ENCODE results near the gene LSP1. TPM values are rescaled to one million over a fixed set of nuclear protein-coding genes. Genes with fewer than 3 reads are reported as not detected.
A peak's percentile ranks its signal among the peaks of the same experiment; 100 is the strongest.

The LSP1 gene
- total and polyA plus RNA-seq, 2 of the 8 experiments (the other 6 are each of a cell fraction or from before 2014, with no cell fraction given), result 0.03 TPM; not detected in 1

GRCh38 chr11:1825785-1826451, 27.0 kb upstream of the LSP1 start:
- Histone ChIP-seq H2BK120ac (replicated peaks; ENCODE audit: low read depth, low read length) (no peak overlapping the region), H2AK5ac (ENCODE audit: low read depth, low read length) (no peak overlapping the region), H3K9ac (replicated peaks in 1 of 4; ENCODE audit: extremely low read depth in 1 of 4, low read depth in 3 of 4, low read length in 3 of 4) (no peak overlapping the region), H4K91ac (replicated peaks; ENCODE audit: insufficient read length, low read length) (no peak overlapping the region), H2AFZ (ENCODE audit: low read length) (no peak overlapping the region), H2BK15ac (ENCODE audit: low read length) (0 out of 2 replicates have a peak overlapping the region, but pooled peaks have one; percentile 19), H3K4ac (replicated peaks; ENCODE audit: insufficient read length, low read depth, low read length) (peak overlapping the region; percentile 69), H3K4me2 (ENCODE audit: insufficient read depth in 1 of 2, low read depth in 2 of 2, low read length in 2 of 2) (no peak overlapping the region), H3K4me3 (ENCODE audit: extremely low read depth in 1 of 4, insufficient read depth in 2 of 4, low read depth in 3 of 4, low read length in 4 of 4) (no peak overlapping the region), H2BK5ac (ENCODE audit: low read depth, low read length) (no peak overlapping the region), H3K27ac (ENCODE audit: low read depth, low read length) (no peak overlapping the region), H3K14ac (ENCODE audit: insufficient read length) (no peak overlapping the region), H3K9me3 (ENCODE audit: insufficient read depth in 2 of 2, low read depth in 1 of 2, low read length in 1 of 2) (no peaks in the 10 kb centered on the region), H4K5ac (ENCODE audit: insufficient read length, low read depth, low read length) (no peak overlapping the region), H3K23me2 (ENCODE audit: low read depth, low read length) (peaks cover 8% of the 10 kb centered on the region; the same call in 1 of the 2 replicates), H3K18ac (ENCODE audit: extremely low read depth, low read length) (no peak overlapping the region), H3K36me3 (ENCODE audit: control insufficient read depth in 2 of 4, insufficient read depth in 4 of 4, low read length in 3 of 4) (no peaks in the 10 kb centered on the region), H4K20me1 (replicated peaks in 1 of 2; ENCODE audit: control insufficient read depth in 1 of 2, insufficient read depth in 2 of 2, low read length in 2 of 2) (peaks cover 0 to 8% of the 10 kb centered on the region in 2 experiments), H2BK20ac (ENCODE audit: low read length) (no peak overlapping the region), H3K79me2 (ENCODE audit: control insufficient read depth in 1 of 2, insufficient read depth in 2 of 2, low read length in 2 of 2) (no peaks in the 10 kb centered on the region), H3K4me1 (replicated peaks in 1 of 4; ENCODE audit: control insufficient read depth in 3 of 4, insufficient read depth in 4 of 4, low read length in 3 of 4) (peaks cover 0 to 2% (median 0%) of the 10 kb centered on the region in 4 experiments; a peak in 3 of 7 replicates), H4K8ac (ENCODE audit: extremely low read depth, insufficient read depth, low read length) (no peak overlapping the region), H3K79me1 (ENCODE audit: low read depth, low read length) (no peaks in the 10 kb centered on the region), H3K23ac (ENCODE audit: insufficient read length) (no peak overlapping the region), H3K56ac (replicated peaks; ENCODE audit: insufficient read length, low read depth, low read length) (no peak overlapping the region), H3K27me3 (replicated peaks in 1 of 4; ENCODE audit: control insufficient read depth in 3 of 4, extremely low read depth in 1 of 4, insufficient read depth in 3 of 4, low read length in 3 of 4) (peaks cover 0 to 3% (median under 1%) of the 10 kb centered on the region in 4 experiments; a peak in 1 of 7 replicates), H2BK12ac (ENCODE audit: low read depth, low read length) (no peak overlapping the region)
- 90% methylated on average over 29 of the region's 33 CpGs; no CpG with 5 or more reads in 1 of the 2 experiments for WGBS, 2 experiments (ENCODE audit: extremely low coverage in 1 of 2, insufficient coverage in 1 of 2, insufficient read length in 1 of 2, insufficient replicate concordance in 2 of 2, low coverage in 1 of 2, low lambda C conversion rate in 2 of 2, missing lambda C conversion rate in 1 of 2)
- FAIRE-seq (no peak), DNase-seq (ENCODE audit: low read depth in 1 of 2, low spot score in 2 of 2) (no peak)
- POLR2A ChIA-PET (ENCODE audit: partially characterized antibody), result interaction anchor here (1.5 kb wide), 1 partner anchor 8 kb away, joined by 4 read pairs; no protein-coding TSS in a partner anchor
- CTCF ChIA-PET (ENCODE audit: partially characterized antibody), result interaction anchor here (0.6 to 15.8 kb wide), 30 partner anchors 8 to 327 kb away, joined by 3 to 439 read pairs (median 7); partner anchors contain the start of genes MRPL23 and SYT8
- no peak for TF ChIP-seq HDAC6 (IDR thresholded peaks at IDR 0.05; ENCODE audit: low read depth, low read length)

Measured in H1 (cell line).